HEK293T (cell line): ENCODE data around the gene SRGAP1.

Experiments
- ARNT ChIP-seq: fragments of 450-650 bp; IDR thresholded peaks from 2 replicates; pipeline ENCODE4 v1.6.1; 2017; ENCODE audit warnings: mild to moderate bottlenecking
- BHLHE40 ChIP-seq: fragments of 450-650 bp; IDR thresholded peaks from 2 replicates; pipeline ENCODE4 v1.6.1; 2016; ENCODE audit warnings: mild to moderate bottlenecking, moderate library complexity, borderline replicate concordance
- ELF4 ChIP-seq: fragments of 450-650 bp; IDR thresholded peaks from 2 replicates; pipeline ENCODE4 v1.6.1; 2017; ENCODE audit warnings: antibody characterized with exemption
- FOXA1 ChIP-seq: fragments of 450-650 bp; IDR thresholded peaks from 2 replicates; pipeline ENCODE4 v1.6.1; 2016; ENCODE audit warnings: mild to moderate bottlenecking
- FOXK2 ChIP-seq: fragments of 450-650 bp; IDR thresholded peaks from 2 replicates; pipeline ENCODE4 v1.6.1; 2016; ENCODE audit warnings: mild to moderate bottlenecking
- FOXM1 ChIP-seq: fragments of 450-650 bp; IDR thresholded peaks from 2 replicates; pipeline ENCODE4 v1.6.1; 2017; ENCODE audit warnings: mild to moderate bottlenecking, borderline replicate concordance
- HDGF ChIP-seq: fragments of 450-650 bp; IDR thresholded peaks from 2 replicates; pipeline ENCODE4 v1.6.1; 2017; ENCODE audit warnings: antibody characterized with exemption, borderline replicate concordance
- L3MBTL2 ChIP-seq: fragments of 450-650 bp; conservative IDR thresholded peaks from 2 replicates; pipeline ENCODE4 v1.6.1; 2016; ENCODE audit warnings: mild to moderate bottlenecking
- NFRKB ChIP-seq: fragments of 450-650 bp; IDR thresholded peaks from 2 replicates; pipeline ENCODE4 v1.6.1; 2016; ENCODE audit warnings: mild to moderate bottlenecking, moderate library complexity
- PKNOX1 ChIP-seq: fragments of 450-650 bp; IDR thresholded peaks from 2 replicates; pipeline ENCODE4 v1.6.1; 2016
- SP1 ChIP-seq: fragments of 450-650 bp; IDR thresholded peaks from 2 replicates; pipeline ENCODE4 v1.6.1; 2017
- SUZ12 ChIP-seq: fragments of 450-650 bp; IDR thresholded peaks from 2 replicates; pipeline ENCODE4 v1.6.1; 2016; ENCODE audit warnings: mild to moderate bottlenecking
- TARDBP ChIP-seq: fragments of 450-650 bp; IDR thresholded peaks from 2 replicates; pipeline ENCODE4 v1.6.1; 2016
- ZNF384 ChIP-seq: fragments of 450-650 bp; IDR thresholded peaks from 2 replicates; pipeline ENCODE4 v1.6.1; 2016

DNA sequence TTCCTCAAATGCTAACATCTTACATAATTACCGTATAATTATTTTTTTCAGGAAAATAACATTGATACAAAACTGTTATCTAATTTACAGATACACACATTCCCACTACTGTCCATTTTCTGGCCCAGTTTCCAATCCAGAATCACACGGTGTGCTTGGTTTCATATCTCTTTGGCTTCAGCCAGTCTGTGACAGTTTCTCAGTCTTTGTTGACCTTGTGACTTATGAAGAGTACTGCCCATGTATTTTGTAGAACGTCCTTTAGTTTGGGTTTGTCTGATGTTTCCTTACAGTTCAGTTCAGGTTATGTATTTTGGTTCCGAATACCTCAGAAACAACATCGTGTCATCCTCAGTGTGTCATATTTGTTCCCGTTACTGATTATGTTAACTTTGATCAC, 48.6 kb upstream of the SRGAP1 start:
- TF ChIP-seq TARDBP = no peak
- no peak for TF ChIP-seq FOXM1
- TF ChIP-seq BHLHE40 = no peak
- no peak for TF ChIP-seq FOXK2
- TF ChIP-seq SUZ12 = no peak
- no peak for TF ChIP-seq FOXA1
- TF ChIP-seq HDGF = no peak
- no peak for TF ChIP-seq ARNT
- TF ChIP-seq PKNOX1 = no peak
- no peak for TF ChIP-seq SP1
- no peak for TF ChIP-seq ELF4
- no peak for TF ChIP-seq NFRKB
- no peak for TF ChIP-seq L3MBTL2
- no peak for TF ChIP-seq ZNF384
